RKO (cell line): ENCODE measurements around the gene DPYSL4.
"Not testable (repeated sequence)": the region's sequence is repeated elsewhere in the genome, so short reads cannot be mapped to it uniquely, and the experiment has no call there.

Source experiments
- DNase-seq: peaks from one replicate; pipeline ENCODE4 v3.0.0-alpha.2; 2016; ENCODE audit warnings: low spot score

Gene DPYSL4

GRCh38 chr10:132207536-132208461 lies 21.1 kb downstream of the DPYSL4 start:
- DNase-seq: no peak

- no peak for DNase-seq
Measured at GRCh38 chr10:132208462-132209050, 21.8 kb downstream of the DPYSL4 start.

- no peak for DNase-seq
Measured at GRCh38 chr10:132209130-132209529, 22.4 kb downstream of the DPYSL4 start.

- no peak for DNase-seq
Measured at GRCh38 chr10:132209978-132210530, 23.3 kb downstream of the DPYSL4 start.

GRCh38 chr10:132210766-132211165 lies 24.0 kb downstream of the DPYSL4 start:
- DNase-seq: no peak

GRCh38 chr10:132211246-132211645 lies 24.5 kb downstream of the DPYSL4 start:
- no peak for DNase-seq

- DNase-seq: no peak
Measured at GRCh38 chr10:132212816-132213215, 26.1 kb downstream of the DPYSL4 start.

- no peak for DNase-seq
Measured at GRCh38 chr10:132213917-132214316, 27.2 kb downstream of the DPYSL4 start.

GRCh38 chr10:132216441-132216840 lies 29.7 kb downstream of the DPYSL4 start:
- not testable (repeated sequence) for DNase-seq

- DNase-seq: no peak
Measured at GRCh38 chr10:132219486-132219885, 32.7 kb downstream of the DPYSL4 start.

- no peak for DNase-seq
Measured at GRCh38 chr10:132220061-132220460, 33.3 kb downstream of the DPYSL4 start.

GRCh38 chr10:132220996-132221395 lies 34.2 kb downstream of the DPYSL4 start:
- DNase-seq: not testable (repeated sequence)

GRCh38 chr10:132222726-132223125 lies 36.0 kb downstream of the DPYSL4 start:
- DNase-seq: no peak

GRCh38 chr10:132223156-132223590 lies 36.4 kb downstream of the DPYSL4 start:
- DNase-seq: peak; percentile 77

GRCh38 chr10:132223611-132224342 lies 37.0 kb downstream of the DPYSL4 start:
- DNase-seq: no peak

- no peak for DNase-seq
Measured at GRCh38 chr10:132224343-132225072, 37.8 kb downstream of the DPYSL4 start.

- DNase-seq: no peak
Measured at GRCh38 chr10:132225073-132225848, 38.5 kb downstream of the DPYSL4 start.

- no peak for DNase-seq
Measured at GRCh38 chr10:132225849-132226205, 39.1 kb downstream of the DPYSL4 start.

GRCh38 chr10:132226586-132227405 lies 40.0 kb downstream of the DPYSL4 start:
- no peak for DNase-seq

GRCh38 chr10:132227851-132228390 lies 41.2 kb downstream of the DPYSL4 start:
- DNase-seq: no peak
